Measurements from ENCODE around the gene EGF.

- TF ChIP-seq POLR2A (IDR thresholded peaks at IDR 0.05) (no peak), CTCF (IDR thresholded peaks at IDR 0.05 in 8 of 11, conservative IDR thresholded peaks at IDR 0.05 in 3 of 11) (no peak), POLR2AphosphoS5 (IDR thresholded peaks at IDR 0.05) (no peak)
Observed at GRCh38 chr4:109942292-109942926, 29.7 kb downstream of the EGF start.
